ENCODE data around the gene PAX3.

PAX3 gene

DNA sequence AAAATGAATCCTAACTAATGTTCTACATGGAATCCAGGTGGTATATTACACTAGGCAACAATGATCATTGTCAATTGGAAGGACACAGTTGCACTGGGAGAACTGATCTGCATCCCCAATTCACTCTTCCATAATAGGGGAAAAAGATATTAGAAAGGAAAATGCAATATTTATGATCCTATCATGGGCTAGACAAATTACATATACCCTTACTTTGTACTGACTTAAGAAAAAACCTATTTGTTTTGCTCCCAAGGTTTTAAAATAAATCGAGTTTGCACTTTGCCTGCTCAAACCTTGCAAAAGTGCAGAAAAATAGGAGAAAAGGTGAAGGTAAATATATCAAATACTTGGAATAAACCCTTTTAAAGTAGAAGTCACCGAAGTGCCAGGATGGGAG lies 11.0 kb upstream of the PAX3 start:
- DNase-seq = no peak

DNA sequence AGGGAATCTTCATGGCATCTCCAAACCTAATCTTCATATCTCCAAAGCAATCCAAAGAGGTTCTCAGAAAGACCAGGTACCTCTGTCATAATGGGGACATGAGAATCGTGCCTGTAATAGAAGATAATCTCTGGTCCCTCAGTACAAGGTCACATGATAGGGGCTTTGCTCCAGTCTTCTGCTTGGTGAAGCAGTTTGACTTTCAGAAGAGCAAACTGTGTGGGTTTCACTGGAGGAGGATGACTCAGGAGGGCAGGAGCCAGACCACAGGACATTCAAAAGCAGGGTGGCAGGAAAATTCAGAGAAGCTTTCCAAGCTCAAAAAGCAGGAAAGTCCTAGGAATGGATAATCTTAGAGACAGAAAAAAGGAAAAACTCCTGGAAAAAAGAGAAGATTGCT lies 10.6 kb upstream of the PAX3 start:
- no peak for DNase-seq

DNA sequence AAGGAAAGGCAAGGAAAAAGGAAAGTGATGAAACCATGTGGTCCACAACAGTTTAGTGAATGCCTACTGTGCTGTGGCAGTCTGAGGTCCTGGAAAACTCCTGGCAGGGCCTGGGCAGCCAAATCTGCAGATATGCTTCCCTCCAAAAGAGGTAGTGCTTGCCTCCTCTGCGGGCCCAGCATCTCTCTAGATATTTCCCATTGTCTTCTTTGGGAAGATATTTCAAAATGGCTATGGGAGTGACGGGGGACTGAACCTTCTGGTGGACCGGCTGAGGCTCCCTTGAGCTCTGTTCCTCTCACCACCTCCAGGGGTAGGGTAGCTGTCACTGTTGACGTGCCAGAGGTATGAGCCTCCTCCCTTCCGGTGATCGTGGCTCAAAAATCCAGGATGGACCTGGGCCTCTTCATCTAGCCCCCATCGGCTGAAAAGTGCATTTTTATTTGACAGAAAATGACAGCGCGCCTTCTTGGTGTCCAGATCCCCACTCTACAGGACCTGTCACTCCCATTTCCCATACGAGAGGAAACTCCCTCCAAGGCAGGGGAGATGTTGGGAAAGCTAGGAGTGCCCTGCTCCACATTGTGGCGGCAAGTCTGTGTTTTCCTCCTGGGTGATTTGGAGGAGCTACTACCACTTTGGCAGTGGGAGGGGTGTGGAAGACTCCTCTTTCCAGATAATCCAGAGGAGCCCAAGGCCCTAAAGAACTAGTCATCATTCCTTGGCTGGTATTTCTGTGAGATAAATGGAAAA lies 9.4 kb upstream of the PAX3 start:
- no peak for DNase-seq

DNA sequence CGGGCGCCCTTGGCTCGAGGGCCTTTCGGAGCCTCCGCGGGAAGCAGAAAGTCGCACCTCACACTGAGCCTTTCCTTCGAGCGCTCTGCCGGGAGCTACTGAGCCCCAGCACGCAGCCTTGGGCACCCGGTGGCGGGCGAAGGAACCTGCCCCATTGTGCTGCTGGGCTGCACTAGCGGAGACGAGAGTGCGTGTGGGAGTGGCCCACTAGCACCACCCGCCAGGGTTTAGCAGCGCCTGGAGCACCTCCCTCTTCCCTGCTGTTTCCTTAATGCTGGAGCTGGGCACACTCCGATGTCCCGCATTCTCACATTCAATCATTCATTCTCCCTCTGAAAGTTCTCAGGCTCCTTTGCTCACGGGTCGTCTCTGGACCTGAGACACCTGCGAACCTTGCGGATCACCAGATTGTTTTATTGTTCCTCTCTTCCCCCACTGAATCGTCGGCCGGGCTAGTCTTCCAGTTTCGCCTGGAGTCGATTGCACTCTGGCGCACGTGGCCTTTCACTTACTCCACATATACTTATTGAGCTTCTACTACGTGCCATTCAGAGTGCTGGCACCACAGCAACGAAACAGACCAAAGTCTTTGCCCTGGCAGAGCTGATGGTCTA lies 8.5 kb upstream of the PAX3 start:
- no peak for DNase-seq

DNA sequence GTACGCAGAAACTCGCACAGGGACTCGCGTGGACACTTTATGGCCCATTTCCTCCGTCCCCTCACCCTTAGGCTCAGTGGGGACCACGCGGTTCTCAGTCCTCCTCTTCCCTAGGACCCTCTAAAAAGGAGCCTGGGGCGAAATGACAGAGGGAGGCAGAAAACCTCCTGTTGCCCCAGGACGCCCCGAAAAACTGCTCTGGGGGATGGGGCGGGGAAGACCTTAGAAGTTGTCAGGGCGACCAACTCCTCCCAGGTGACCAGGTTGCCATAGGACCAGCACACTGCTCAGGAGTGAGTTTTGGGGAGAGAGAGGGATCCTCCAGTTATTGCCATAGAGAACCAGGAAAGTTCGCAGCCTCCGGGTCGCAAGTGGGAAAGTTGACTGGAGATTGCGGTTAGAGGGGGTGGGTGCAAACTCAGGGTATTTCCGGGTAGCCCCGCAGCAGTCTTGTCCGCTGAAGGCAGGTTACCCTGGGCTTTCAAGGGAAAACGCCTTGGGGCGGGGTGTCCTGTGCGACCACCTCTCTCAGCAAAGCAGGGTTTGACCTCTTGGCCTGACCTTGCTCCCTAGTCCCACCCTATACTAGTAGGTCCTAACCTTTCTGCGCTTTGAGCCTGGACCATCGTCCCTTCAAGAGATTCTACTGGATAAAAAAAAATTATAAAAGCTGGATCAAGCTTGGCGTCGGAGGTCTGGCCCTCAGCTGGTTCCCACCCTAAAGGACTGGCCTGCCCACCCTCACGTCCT lies 7.8 kb upstream of the PAX3 start:
- no peak for DNase-seq

DNA sequence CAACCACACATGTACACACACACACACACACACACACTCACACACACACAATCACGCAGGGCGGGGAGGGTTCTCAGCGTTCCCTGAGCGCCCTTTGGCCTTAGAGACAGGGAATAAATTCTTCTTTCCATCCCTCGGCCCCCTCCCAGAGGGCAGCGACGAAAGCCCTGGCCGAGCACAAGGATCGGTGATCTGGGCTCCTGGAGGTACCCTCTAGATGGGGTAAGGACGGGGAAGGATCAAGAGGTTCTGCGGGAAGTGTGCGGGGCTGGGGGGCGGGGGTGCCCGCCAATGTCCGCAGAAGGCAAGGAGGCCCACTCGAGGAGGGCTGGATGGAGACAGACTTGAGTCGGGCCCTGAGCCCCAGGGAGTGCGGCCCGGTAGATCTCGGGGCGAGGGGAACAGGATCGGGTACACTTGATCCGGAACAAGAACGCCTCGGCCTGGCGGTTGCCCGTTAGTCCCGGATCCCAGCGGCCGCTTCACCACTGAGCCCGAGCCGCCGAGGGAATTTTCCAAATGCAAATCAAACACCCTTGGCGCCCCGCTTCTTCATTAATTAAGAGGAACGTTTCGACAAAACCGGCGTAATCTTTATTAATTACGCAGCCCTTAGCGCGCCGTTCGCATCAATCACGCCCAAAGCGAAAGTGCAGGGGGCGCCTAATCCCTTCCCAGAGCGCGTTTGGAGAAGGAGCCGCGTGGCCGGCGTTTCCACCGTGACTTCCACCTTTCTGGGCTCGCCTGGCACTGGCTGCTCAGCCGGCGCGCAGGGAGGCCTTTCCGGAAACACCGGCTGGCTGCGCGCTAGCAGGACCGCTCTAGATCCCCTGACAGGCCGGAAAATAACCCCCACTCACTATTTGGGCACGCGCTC lies 7.0 kb upstream of the PAX3 start:
- no peak for DNase-seq

DNA sequence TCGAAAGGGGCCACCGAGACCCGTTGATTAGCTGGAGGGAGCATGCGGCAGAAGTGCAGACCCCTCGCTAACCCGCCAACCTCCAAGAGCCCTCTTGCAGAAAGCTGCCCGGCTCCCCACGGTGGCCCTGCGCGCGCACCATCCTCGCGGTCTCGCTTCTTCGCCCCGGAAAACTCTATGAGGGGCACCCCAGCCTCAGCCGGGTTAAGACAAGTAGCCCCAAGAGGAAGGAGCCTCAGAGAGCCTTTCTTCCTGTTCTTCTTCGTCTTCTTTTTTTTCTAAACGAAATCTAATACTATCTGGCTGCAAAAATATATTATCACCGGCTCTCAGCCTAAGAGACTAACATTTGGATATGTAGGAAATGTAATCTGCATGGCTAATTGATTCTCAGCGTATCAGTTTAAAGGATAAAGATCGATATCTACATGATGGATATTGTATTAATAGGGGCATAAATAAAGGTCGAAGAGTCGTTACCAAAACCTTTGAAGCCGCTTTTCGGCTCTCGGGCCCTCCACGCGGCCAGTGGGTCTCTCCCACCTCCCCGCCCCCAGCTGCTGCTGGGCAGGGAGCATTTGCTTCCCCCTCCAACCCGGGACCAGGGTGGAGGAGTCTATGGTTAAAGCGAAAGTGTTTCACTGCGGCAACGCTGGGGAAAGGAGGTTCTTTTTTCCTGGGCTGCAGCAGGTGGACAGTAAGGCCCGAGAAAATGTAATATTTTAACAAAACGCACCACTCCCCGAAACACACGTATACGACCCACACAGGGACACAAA lies 6.1 kb upstream of the PAX3 start:
- DNase-seq = no peak

DNA sequence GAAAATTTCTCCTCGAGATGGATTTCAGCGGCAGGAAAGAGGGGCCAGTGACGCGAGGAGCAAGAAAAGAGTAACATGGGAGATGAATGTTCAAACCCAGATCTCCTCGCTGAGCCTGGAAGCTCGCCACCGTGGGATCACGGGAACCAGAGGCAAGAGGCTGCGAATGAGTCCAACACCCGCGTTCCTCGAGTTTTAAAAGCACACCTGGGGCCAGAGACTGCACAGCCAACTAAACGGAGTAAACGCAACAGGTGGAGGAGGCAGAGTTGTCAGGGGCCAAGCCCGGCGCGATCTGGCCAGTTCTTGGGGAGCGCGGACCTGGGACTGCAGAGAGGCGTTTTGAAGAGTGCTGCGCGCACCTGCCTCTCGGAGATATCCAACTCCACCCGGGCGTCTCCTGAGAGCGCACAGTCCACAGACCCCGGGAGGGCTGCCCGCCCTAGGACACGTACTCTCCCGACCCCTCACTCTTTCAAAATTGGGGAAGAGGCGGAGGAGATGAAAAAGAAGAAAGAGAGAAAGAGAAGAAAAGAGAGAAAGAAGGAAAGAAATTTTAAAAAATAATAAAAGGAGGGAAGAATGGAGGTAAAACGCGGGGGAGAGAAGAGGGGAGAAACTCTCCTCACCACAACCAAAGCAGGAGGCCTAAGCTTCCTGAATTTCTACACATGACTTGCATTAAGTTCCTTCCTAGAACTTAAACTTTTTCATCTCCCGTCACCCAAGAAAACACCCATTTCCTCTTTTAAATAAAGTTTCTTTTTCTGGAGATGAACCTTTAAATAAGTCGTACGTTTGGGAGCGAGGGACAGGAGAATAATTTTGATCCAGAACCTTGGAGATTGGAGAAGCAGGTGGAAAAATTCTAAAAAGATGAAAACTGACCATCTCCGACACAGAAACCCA lies 5.3 kb upstream of the PAX3 start:
- DNase-seq = no peak

DNA sequence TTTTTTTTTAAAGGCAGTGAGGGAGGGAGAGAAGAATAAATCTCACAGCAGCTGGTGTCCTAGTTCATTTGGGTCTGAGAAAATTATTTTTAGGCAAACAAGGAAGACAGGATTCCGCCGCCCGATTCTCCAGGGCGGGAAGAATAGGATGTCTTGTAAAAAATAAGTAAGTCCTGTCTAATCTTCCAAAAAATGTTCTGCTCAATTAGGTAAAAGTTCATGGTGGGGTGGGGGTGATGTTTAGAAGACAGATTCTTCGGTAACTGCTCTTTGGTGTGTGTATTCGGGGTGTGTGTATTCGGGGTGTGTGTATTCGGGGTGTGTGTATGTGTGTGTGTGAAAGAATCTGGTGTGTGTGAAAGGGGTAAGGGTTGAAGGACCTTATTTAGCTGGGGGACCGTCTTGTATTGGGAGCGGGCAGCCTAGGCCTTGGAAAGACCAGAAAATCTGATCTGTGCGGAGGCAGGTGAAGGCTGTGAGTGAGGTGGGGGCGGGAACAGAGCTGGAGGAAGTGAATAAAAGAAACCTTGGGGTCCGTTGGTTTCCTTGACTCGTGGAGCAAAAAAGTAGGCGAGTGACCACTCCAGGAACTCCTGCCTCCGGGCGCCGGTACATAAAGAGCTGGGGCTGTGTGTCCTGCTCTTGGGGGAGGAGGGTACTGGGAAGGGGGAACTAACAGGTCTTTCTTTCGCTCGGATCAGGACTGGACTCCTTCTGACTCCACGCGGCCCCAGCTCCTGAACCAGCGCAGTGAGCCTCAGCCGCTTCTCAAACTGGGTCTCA lies 4.4 kb upstream of the PAX3 start:
- DNase-seq = no peak

DNA sequence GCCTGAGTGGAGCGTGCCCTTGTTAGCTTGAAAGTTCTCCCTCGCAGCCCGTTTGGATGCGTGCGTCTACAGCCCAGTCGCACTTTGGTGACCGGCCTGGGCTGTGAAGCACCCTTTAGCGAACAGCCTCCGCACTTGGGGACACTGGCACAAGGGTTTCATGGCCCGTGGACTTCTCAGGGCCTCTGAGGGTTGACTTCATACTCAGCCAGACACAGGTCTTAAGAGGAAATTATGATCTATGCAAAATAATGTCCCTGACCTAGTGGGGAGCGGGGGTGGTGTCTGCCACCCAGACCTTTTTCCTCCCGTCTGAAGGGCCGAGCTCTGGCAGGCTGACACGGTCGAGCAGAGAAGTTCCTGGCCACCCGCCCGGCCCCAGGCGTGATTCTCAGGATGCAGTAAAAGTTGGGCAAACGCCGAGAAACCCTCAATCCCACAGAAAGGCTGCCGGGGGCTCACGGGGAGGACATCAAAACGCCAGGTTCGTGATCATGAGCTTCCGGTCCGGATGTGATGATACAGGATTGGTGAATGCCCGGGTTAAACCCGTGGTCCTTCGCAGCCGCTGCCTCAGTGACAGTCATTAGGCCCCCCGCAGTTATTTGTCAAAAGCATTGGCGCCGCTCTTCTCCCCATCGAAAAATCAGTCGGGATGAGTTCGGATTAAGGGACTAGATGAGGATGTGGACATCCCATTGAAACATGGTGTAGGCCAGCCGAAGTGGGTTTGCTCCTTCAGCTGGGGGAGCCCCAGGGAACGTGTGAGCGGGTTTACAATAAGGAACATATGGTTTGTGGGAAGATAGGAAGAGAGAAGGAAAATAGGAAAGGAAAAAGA lies 3.6 kb upstream of the PAX3 start:
- DNase-seq = no peak

DNA sequence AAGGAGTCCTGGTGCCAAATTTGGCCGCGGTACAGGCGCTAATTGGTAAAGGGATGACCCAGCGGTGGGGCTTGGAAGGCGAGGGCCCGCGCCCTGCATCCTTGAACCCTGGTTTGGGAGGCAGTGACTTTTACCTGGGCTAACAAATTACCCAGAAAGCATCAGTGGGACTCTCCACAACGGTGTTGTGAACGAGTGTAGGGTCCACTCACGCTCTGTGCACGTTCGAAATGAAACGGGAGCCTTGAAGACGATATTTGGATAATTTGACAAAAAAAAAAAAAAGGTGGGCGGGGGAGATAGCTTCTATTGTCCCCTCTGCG lies 3.0 kb upstream of the PAX3 start:
- DNase-seq = no peak

DNA sequence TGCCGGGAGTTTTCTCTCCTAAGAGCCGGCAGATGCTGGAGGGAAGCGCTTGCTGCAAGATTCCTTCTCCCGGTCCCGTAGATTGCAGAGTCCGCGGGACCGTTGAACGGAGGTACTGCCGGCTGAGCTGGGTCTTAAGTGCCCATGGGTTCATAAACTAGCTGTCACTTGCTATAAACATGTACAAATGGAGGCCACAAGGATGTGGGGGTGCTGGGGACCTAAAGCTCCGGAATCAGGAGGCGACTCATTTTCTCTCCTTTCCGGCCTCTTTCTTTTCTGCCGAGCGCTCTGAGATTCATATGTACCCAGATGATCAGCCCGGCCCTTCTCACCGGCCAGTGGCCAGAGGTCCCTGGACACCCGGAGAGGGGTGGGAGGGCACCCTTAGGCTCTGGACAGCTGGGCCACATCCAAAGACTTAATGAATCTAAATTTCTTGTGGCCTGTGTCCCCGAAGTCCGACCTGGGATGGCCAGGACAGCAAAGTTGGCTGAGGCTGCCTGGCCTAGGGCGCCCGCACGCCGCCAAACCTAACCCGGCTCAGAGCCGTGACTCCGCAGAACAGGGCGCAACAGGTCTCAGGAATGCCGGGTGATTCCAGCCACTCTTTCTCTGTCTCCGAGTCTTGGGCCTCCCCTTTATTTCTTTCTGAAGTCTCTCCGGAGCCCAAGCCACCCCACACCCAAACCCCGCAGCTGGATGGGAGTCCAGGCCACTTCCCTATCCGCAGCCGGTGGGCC lies 2.4 kb upstream of the PAX3 start:
- no peak for DNase-seq

DNA sequence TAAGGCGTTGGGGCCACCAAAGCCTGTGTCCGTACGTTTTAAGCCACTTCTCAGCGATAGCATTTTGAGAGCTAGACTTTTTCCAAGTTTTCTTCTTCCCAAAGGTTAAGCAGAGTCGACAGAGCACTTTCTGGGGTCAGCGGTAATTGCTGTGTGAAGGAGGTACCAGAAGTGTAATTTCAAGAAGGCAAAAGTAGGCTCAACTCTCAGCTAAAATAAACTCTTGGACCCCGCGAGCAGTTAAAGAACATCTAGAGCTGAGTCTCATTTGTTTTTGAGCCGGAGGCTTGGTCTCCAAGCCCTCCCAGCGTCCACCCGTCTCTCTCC lies 1.9 kb upstream of the PAX3 start:
- DNase-seq = no peak

DNA sequence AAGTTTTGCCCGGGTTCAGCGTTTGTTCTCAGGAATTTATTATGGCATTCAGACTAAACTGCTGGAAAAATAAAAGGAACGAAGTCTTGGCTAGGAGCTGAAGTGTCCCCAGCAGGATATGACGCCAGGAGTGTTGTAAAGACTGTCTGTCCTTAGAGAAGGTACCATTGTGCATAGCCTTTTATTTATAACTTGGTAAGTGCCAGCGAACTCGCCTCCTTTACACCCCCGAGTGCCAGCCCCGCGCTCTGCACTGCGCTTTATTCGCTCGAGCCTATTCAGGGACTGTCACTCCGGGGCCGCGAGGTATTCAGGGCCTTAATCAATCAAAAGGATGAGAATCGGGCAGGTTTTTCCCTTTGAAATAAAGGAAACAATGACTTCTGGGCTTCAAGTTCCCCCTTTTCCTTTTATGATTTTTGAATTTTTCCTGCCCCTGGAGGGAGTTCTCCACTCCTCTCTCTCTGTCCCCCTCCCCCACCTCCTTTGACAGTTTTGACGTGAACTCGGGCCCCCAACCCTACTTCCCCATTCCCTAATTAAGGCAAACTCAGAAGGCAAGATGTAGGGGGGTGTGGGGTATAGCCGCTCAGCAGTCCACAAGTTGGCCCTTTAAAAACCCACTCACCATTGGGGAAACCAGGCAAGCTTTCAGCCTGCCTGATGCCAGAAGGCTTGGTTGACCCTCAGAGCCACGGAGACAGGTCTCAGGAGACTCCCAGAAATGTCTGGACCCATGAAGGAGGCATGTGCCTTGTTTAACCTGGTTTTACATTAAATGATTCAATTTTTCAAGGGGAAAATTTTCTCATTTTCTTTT lies 1.3 kb upstream of the PAX3 start:
- DNase-seq = no peak

DNA sequence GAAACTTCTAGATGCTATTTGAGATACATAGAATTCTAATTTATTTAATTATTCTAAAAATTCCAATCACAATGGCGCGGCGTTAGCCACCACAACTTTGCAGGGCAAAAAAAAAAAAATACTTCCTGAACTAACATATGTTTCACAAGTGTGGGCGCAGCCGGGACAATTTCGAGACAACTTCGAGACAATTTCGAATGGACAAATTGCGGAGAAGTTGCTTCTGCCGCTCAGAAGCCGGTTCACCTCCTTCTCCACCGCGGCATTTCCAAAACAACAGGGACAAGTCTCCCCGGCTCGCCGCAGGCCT lies 842 bp downstream of the PAX3 start:
- no peak for DNase-seq

DNA sequence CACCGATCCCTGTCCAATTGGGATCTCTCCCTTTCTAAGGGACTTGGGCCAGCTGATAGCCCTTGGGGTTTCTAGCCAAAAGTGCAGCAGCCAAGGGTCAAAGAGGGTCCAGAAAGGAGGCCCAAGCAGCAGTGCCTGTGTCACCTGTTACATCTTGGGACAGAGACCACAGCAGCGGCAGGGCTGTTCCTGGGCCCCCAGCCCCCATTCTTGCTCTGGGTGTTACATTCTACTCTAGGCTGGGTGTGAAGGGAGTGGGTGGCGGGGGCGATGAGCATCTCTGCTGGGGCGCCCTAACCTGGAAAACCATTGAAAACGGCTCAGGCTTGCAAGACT lies 1.2 kb downstream of the PAX3 start:
- DNase-seq = no peak

DNA sequence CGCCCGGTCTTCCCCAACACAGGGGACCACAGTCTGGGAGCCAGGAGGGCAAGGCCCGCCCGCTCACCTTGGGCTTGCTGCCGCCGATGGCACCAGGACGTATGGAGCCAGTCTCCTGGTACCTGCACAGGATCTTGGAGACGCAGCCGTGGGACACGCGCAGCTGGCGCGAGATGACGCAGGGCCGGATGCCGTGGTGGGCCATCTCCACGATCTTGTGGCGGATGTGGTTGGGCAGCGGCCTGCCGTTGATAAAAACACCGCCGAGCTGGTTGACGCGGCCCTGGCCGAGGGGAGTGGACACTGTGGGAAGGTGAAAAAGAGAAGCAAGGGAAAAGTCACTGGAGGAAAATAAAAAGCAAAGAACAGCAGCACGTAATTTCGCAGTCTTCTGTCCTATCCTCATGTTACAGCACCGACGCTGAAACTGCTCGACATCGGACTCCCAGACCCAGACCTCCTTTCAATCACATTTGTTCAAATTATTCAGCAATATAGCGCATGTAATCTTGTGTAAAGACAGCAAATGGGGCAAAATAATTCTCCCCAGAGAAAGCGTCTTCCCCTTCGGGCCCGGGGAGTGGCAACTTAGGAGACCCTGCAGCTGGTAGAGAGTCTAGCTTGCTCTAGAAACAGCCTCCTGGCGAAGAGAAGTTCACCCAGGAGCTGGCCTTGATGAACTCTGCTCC lies 1.7 kb downstream of the PAX3 start:
- no peak for DNase-seq

DNA sequence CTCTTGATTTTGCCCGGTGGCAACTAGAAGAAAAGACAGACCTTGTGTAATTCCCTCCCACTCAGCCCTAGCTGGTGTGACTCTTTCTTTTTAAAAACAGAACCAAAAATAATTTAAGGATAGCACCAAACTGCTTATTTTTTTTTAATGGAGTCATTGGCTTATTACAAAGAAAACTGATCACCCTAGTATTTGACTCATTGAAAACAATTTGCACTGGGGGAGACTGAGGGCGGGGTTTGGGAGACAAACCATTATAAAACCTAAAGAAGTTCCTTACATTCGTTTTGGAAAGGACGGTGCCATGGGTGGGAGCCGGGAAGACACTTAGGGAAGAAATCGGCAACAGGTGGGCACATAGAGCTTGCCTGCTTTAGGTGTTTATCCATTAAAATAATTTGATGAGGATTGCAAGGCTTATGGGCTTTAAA lies 2.5 kb downstream of the PAX3 start:
- no peak for DNase-seq

All from activated CD4-positive, alpha-beta T cell treated with anti-CD3 and anti-CD28 coated beads, Interleukin-2, amount 50 U/mL, for 48 hours (primary cell).